ENCODE data around the gene FSCN2. TPM values are rescaled to one million over a fixed set of nuclear protein-coding genes. Genes with fewer than 3 reads are reported as not detected.

Gene FSCN2
- total and polyA plus RNA-seq, 2 of the 4 experiments (the other 2 are of a cell fraction), result 0.18 to 0.84 TPM

GRCh38 chr17:81479175-81480071 is 48.8 kb upstream of the FSCN2 start (continued):
- TF ChIP-seq MXI1 (IDR thresholded peaks at IDR 0.05; ENCODE audit: borderline replicate concordance, low read depth, low read length) (no peak), CEBPB (IDR thresholded peaks at IDR 0.05; ENCODE audit: low read depth, low read length) (no peak), CHD1 (IDR thresholded peaks at IDR 0.05; ENCODE audit: low read depth, low read length) (no peak)

Measured in IMR-90 (cell line).